Testis (tissue), 5 donors: Measurements from ENCODE around the gene PDE6A. TPM values are rescaled to one million over a fixed set of nuclear protein-coding genes. Genes with fewer than 3 reads are reported as not detected.

Source experiments
- DNase-seq: peaks from one replicate; pipeline ENCODE4 v3.0.0-alpha.2; 2019
- H3K27ac ChIP-seq, 2 donors: fragments of 200-600 bp; sonication (generic); one replicate each; pipeline ENCODE4 v1.5.1; 2019
- H3K27me3 ChIP-seq: fragments of 200-600 bp; sonication (generic); one replicate; pipeline ENCODE4 v1.5.1; 2019
- H3K36me3 ChIP-seq: fragments of 200-600 bp; sonication (generic); one replicate; pipeline ENCODE4 v1.5.1; 2017; ENCODE audit warnings: low read depth; ENCODE audit errors: missing control alignments
- H3K4me1 ChIP-seq: fragments of 200-600 bp; sonication (generic); one replicate; pipeline ENCODE4 v1.5.1; 2019
- H3K4me3 ChIP-seq, 2 donors: fragments of 200-600 bp; sonication (generic); one replicate each; pipeline ENCODE4 v1.5.1; 2017 to 2019
- H3K9me3 ChIP-seq: fragments of 200-600 bp; sonication (generic); one replicate; pipeline ENCODE4 v1.5.1; 2017
- CTCF ChIP-seq, 3 experiments: fragments of 450-650 bp in 2 of 3; fragments of 200-600 bp in 1 of 3; sonication (generic) in 1 of 3; IDR thresholded peaks; one replicate each; pipeline ENCODE4 v1.5.1; 2016 to 2019; ENCODE audit warnings: antibody characterized with exemption in 3 of 3, mild to moderate bottlenecking in 2 of 3, moderate library complexity in 1 of 3
- POLR2A ChIP-seq: fragments of 450-650 bp; IDR thresholded peaks from one replicate; pipeline ENCODE4 v1.6.1; 2017; ENCODE audit warnings: antibody characterized with exemption, mild to moderate bottlenecking, moderate library complexity
- WGBS, 2 donors: methylation state at CpG; one replicate each; pipeline ENCODE4 v1.1.5; 2018; 5-methylcytosine and 5-hydroxymethylcytosine counted together
- intact Hi-C: fragments of 100-400 bp; cut with DNase I; formaldehyde crosslinking; loops from one replicate; pipeline ENCODE4 v1.15.1; 2023; ENCODE audit warnings: low total_unique reads
- long read RNA-seq, 2 donors: transcript quantifications; one replicate each; lab custom pipeline, GENCODE V29; 2026
- polyA plus RNA-seq: library from polyadenylated mRNA; stranded (reverse); fragments of 350-450 nt; fragmentation: Illumina TruSeq; extraction: RNeasy Lipid Tissue Mini Kit (QIAGEN cat#74804); gene quantifications from one replicate; pipeline ENCODE4 v1.2.3, GENCODE V29; 2014; ENCODE audit warnings: low read depth, low replicate concordance; ENCODE audit not compliant: insufficient read depth
- total RNA-seq, 2 donors: library from RNA; depleted of rRNA; stranded (reverse); fragments of >200 nt; gene quantifications; one replicate each; pipeline ENCODE4 v1.2.3, GENCODE V29; 2016

PDE6A gene
- total RNA-seq (1 to 10 TPM; 3.2 to 4.6 TPM), polyA plus RNA-seq (2.9 TPM)
- long read RNA-seq, donor 1 = 0 reads
- long read RNA-seq, donor 2 = 0 reads

GRCh38 chr5:149944666-149945065, at the start of gene PDE6A:
TSS of gene PDE6A (minus strand) at chr5:149944793. CDS start at chr5:149944673, 120 bp downstream.
- no peaks in the 10 kb centered on the region for H3K27me3 ChIP-seq
- intact Hi-C loops = no loop called here
- WGBS, 2 donors = 90 to 100% methylated on average over 2 of the region's 2 CpGs
- no peak within 1 kb of the TSS for H3K4me3 ChIP-seq
- TF ChIP-seq POLR2A = no peak
- no peak for TF ChIP-seq CTCF (IDR thresholded peaks at IDR 0.05)
- DNase-seq = no peak
- no peaks in the 10 kb centered on the region for H3K36me3 ChIP-seq
- no peak within 1 kb of the TSS for H3K27ac ChIP-seq
- H3K4me1 ChIP-seq = peaks cover 5% of the 10 kb centered on the region
- H3K9me3 ChIP-seq = no peaks in the 10 kb centered on the region

- 89 to 93% methylated on average over 3 of the region's 3 CpGs for WGBS, 2 donors
These were observed 48.9 kb upstream of the PDE6A start for GRCh38 chr5:149993471-149993870.

GRCh38 chr5:149990518-149991376, 46.2 kb upstream of the PDE6A start:
- H3K36me3 ChIP-seq = no peaks in the 10 kb centered on the region
- no peak overlapping the region for H3K27ac ChIP-seq
- 76 to 78% methylated on average over 4 of the region's 4 CpGs for WGBS, 2 donors
- intact Hi-C loops = loop anchor here (10.0 kb wide), 2 partner anchors 156 to 356 kb away; no protein-coding TSS in a partner anchor
- no peaks in the 10 kb centered on the region for H3K27me3 ChIP-seq
- H3K9me3 ChIP-seq = no peaks in the 10 kb centered on the region
- H3K4me1 ChIP-seq = no peaks in the 10 kb centered on the region
- peak; percentile 86 for DNase-seq
- H3K4me3 ChIP-seq = no peak overlapping the region
- TF ChIP-seq POLR2A (no peak), CTCF (IDR thresholded peaks at IDR 0.05) (peak; percentile 88 to 94 (median 91))

More at GRCh38 chr5:149993471-149993870, 48.9 kb upstream of the PDE6A start:
- no peak overlapping the region for H3K4me3 ChIP-seq
- no peaks in the 10 kb centered on the region for H3K27me3 ChIP-seq
- no peak overlapping the region for H3K27ac ChIP-seq
- TF ChIP-seq POLR2A (no peak), CTCF (IDR thresholded peaks at IDR 0.05) (no peak)
- H3K36me3 ChIP-seq = no peaks in the 10 kb centered on the region
- no peaks in the 10 kb centered on the region for H3K9me3 ChIP-seq
- no peaks in the 10 kb centered on the region for H3K4me1 ChIP-seq
- intact Hi-C loops = loop anchor here (10.0 kb wide), 2 partner anchors 159 to 359 kb away; no protein-coding TSS in a partner anchor
- no peak for DNase-seq

GRCh38 chr5:149988126-149988525, 43.5 kb upstream of the PDE6A start:
- Histone ChIP-seq H3K36me3 (no peaks in the 10 kb centered on the region), H3K27ac (no peak overlapping the region), H3K4me1 (no peaks in the 10 kb centered on the region), H3K9me3 (no peaks in the 10 kb centered on the region), H3K4me3 (no peak overlapping the region), H3K27me3 (no peaks in the 10 kb centered on the region)
- intact Hi-C loops = no loop called here
- TF ChIP-seq POLR2A = no peak
- TF ChIP-seq CTCF (IDR thresholded peaks at IDR 0.05) = no peak
- DNase-seq = no peak
- WGBS, 2 donors = 78 to 85% methylated on average over 5 of the region's 5 CpGs
